ENCODE data around the gene SUCLG1. TPM values are rescaled to one million over a fixed set of nuclear protein-coding genes. Genes with fewer than 3 reads are reported as not detected.

SUCLG1 gene
- total RNA-seq, 1 donor from 2014 or later, result 52.7 TPM

DNA sequence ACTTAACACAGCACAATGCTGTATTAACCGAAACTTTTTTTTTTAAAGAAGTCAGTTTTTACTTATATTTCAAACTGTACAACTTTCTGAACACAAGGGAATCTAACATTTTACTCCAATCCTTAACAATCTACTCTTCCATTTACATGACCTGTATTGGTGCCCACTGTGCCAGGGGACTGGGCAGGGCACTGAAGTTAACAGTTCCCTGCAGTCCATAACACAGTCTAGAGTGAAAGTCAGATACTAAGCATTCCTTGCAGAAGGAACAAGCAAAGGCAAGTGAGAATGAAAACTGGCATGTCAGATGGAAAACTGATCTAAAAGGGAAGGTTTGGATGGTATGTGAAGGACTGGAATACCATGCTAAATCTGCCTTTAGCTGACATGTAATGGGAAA lies 29.8 kb downstream of the SUCLG1 start:
- peaks cover 5% of the 10 kb centered on the region for H3K4me1 ChIP-seq
- intact Hi-C loops (cut with DNase I), result no loop called here
- no peak for ATAC-seq
- H3K27me3 ChIP-seq, result no peaks in the 10 kb centered on the region
- TF ChIP-seq, protein P1, sequence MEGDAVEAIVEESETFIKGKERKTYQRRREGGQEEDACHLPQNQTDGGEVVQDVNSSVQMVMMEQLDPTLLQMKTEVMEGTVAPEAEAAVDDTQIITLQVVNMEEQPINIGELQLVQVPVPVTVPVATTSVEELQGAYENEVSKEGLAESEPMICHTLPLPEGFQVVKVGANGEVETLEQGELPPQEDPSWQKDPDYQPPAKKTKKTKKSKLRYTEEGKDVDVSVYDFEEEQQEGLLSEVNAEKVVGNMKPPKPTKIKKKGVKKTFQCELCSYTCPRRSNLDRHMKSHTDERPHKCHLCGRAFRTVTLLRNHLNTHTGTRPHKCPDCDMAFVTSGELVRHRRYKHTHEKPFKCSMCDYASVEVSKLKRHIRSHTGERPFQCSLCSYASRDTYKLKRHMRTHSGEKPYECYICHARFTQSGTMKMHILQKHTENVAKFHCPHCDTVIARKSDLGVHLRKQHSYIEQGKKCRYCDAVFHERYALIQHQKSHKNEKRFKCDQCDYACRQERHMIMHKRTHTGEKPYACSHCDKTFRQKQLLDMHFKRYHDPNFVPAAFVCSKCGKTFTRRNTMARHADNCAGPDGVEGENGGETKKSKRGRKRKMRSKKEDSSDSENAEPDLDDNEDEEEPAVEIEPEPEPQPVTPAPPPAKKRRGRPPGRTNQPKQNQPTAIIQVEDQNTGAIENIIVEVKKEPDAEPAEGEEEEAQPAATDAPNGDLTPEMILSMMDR (IDR thresholded peaks at IDR 0.05), result no peak
- H3K36me3 ChIP-seq, result peaks cover 82% of the 10 kb centered on the region
- H3K27ac ChIP-seq, result no peak overlapping the region
- H3K9me3 ChIP-seq, result no peaks in the 10 kb centered on the region
- H3K4me3 ChIP-seq, result no peak overlapping the region
- DNase-seq, result no peak

DNA sequence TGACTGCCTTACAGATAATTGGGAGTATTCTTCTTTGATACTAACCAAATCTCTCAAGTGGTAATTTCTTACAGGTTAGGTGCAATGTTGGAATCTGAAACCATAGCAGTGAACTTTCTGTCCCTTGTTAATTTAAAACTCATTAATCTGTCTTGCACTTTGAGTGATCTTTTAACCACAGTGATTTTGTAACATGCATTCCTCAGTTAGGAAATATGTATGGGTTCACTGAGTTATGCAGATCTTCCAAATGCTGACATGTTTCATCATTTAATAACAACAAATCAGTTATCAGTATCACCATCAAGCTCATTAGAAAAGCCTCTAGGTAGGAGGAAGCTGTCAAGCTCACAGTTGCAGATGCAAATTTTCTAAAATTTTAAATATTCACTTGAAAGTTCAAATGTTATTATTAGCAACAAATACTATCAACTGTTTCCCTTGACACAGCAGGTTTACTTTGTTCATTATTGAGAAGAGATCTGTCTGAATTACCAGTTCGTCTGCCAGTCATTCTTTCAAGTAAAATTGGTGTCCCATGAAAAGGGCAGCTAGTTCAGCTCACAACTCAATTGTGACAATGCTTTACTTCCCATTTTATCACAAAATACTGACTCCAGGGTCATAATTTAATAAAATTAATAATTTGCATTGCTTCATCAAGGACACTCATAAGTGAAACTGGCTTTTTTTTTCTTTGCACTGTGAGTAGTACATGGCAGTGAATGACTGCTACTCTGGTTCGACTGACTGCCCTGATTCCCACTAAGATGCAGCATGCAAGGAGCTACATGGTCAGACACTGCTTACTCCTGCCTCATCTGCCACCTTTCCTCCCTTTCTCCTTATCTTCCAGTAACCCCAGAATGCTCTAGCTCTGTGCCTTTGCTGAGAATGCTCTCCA lies 31.6 kb downstream of the SUCLG1 start:
- H3K27me3 ChIP-seq, result no peaks in the 10 kb centered on the region
- no peak overlapping the region for H3K27ac ChIP-seq
- no peaks in the 10 kb centered on the region for H3K9me3 ChIP-seq
- ATAC-seq, result no peak
- no peak overlapping the region for H3K4me3 ChIP-seq
- DNase-seq, result no peak
- intact Hi-C loops (cut with DNase I), result no loop called here
- peaks cover 5% of the 10 kb centered on the region for H3K4me1 ChIP-seq
- TF ChIP-seq, protein P1 (IDR thresholded peaks at IDR 0.05), result no peak
- H3K36me3 ChIP-seq, result peaks cover 82% of the 10 kb centered on the region

DNA sequence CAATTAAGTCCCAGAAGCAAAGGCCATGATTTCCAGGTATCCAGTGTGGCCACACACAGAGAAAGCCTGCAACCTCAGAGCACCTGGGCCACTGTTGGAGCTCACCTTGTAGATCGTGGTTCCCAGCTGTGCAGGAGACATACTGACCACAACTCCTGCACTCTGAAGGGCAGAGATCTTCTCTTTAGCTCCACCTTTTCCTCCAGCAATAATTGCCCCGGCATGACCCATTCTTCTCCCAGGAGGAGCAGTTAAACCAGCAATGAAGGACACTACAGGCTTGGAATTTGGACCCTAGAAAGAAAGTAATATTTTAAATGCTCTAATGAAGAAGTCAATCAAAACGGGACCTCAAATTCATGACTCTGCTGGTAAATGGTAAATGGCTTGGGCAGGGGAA lies 33.8 kb downstream of the SUCLG1 start:
- no peaks in the 10 kb centered on the region for H3K9me3 ChIP-seq
- peaks cover 5% of the 10 kb centered on the region for H3K4me1 ChIP-seq
- no peak overlapping the region for H3K27ac ChIP-seq
- ATAC-seq (no peak), DNase-seq (no peak)
- TF ChIP-seq, protein P1 (IDR thresholded peaks at IDR 0.05), result no peak
- no peaks in the 10 kb centered on the region for H3K27me3 ChIP-seq
- no peak overlapping the region for H3K4me3 ChIP-seq
- intact Hi-C loops (cut with DNase I), result no loop called here
- H3K36me3 ChIP-seq, result peaks cover 63% of the 10 kb centered on the region

DNA sequence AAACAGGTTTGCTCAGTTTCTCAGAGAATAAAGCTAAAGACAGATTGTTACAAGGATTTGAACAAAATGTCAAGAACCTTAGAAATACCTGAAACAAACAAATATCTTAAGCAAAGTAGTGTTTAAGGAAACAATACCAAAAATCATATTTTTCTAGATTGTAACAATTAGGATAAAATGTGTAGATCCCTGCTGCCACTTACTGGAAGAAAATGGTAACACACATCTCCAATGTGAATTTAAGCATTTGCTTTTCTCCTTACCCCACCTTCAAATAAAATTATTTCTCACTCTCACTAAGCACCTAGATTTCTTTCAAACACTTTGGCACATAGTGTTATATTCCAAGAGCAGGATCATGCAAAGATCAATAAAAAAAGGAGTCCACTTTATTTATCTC lies 34.9 kb downstream of the SUCLG1 start:
- H3K36me3 ChIP-seq, result peaks cover 51% of the 10 kb centered on the region

DNA sequence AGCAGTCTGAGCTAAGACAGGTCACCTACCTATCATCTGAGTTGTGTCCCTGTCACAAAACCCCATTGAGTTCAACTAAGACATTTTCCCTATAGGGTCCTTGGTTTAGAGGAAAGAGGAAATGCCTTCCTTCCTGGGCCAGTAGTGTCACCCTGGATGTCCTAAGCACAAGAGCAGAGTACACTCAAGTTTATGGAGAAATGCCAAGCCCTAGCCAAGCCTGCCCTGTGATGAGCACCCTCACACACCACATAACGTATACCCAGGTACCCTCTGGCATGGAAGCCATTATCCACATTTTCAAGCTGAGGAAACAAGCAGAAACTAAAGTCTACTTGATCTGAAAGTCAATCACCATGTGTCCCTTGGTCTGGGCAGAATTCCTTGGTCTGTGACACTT lies 37.3 kb downstream of the SUCLG1 start:
- peak; percentile 20 for ATAC-seq
- Histone ChIP-seq H3K9me3 (no peaks in the 10 kb centered on the region), H3K4me3 (no peak overlapping the region), H3K27ac (no peak overlapping the region), H3K36me3 (peaks cover 35% of the 10 kb centered on the region), H3K4me1 (no peaks in the 10 kb centered on the region), H3K27me3 (no peaks in the 10 kb centered on the region)
- TF ChIP-seq, protein P1 (IDR thresholded peaks at IDR 0.05), result no peak
- DNase-seq, result no peak
- intact Hi-C loops (cut with DNase I), result no loop called here

More for the DNA sequence above, 34.9 kb downstream of the SUCLG1 start:
- intact Hi-C loops (cut with DNase I), result no loop called here
- ATAC-seq (no peak), DNase-seq (no peak)
- H3K9me3 ChIP-seq, result no peaks in the 10 kb centered on the region
- H3K4me3 ChIP-seq, result no peak overlapping the region
- TF ChIP-seq, protein P1 (IDR thresholded peaks at IDR 0.05), result peak; percentile 44
- peaks cover 5% of the 10 kb centered on the region for H3K4me1 ChIP-seq
- no peak overlapping the region for H3K27ac ChIP-seq
- H3K27me3 ChIP-seq, result no peaks in the 10 kb centered on the region

All from upper lobe of right lung (tissue), 1 donor.